SK-MEL-5 (cell line): Measurements from ENCODE around the gene MCOLN1. TPM values are rescaled to one million over a fixed set of nuclear protein-coding genes. Genes with fewer than 3 reads are reported as not detected.
A peak's percentile ranks its signal among the peaks of the same experiment; 100 is the strongest.

Source experiments
- DNase-seq: peaks from one replicate; pipeline ENCODE4 v3.0.0-alpha.2; 2016; ENCODE audit warnings: low read depth, low spot score
- in situ Hi-C: cut with HindIII; loops from 2 replicates; pipeline ENCODE4 v1.10.0; 2016; ENCODE audit warnings: low sequenced_read_pairs, high pct_unique_total_duplicates, low pct_unique_long_range_greater_than_20kb
- polyA plus RNA-seq, 2 experiments: library from polyadenylated mRNA; depleted of rRNA; stranded (reverse); fragments of >200 nt; gene quantifications; 2 replicates each; pipeline ENCODE4 v1.2.3, GENCODE V29; 2015
- total RNA-seq: library from RNA; depleted of rRNA; stranded (reverse); fragments of >200 nt; shearing (Covaris generic); gene quantifications from 2 replicates; pipeline ENCODE4 v1.2.3, GENCODE V29; 2014; rRNA removed

Gene MCOLN1
- 9.5 and 10.0 TPM in 2 replicates for total RNA-seq
- 40.5 and 52.4 TPM in 2 replicates for polyA plus RNA-seq (2015; cell fraction: cytosol; rRNA removed)
- polyA plus RNA-seq (2015; cell fraction: nucleus; rRNA removed): 77.0 and 83.8 TPM in 2 replicates

DNA sequence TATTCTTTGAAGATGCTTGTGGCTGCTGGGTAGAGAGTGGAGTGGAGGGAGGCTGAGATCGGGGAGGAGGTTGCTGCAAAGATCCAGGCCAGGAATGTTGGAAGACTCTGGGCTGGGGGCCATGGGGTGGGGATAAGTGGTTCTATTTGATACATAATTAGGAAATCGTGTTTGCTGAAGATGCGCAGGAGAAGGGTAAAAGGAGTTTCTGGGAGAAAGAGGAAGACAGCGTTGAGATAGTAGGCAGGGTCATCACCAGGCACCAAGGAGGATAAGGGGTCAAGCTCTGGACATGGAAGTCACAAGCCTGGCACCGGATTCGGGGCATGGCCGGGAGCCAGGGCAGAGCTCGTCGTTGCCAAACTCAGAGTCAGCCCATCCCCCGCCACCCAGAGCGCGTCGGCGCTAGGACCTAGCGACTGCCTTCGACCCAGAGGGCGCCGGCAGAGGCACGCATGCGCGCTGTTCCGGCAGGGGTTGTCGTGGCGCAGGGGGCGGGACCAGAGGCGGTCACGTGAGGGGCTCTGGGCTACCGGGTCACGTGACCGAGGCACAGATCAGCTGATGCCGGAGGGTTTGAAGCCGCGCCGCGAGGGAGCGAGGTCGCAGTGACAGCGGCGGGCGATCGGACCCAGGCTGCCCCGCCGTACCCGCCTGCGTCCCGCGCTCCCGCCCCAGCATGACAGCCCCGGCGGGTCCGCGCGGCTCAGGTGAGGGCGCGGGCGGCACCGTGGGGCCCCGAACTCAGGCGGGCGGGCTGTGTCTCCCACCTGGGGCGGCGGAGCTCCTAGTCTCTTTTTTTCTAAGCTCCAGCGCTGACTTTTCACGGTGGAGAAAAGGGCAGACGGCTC lies at the start of gene MCOLN1:
Gene MCOLN1, plus strand, starts transcription at position 553 of the 851 bp plus-strand sequence. Its CDS starts 127 bp downstream, at position 680.
- DNase-seq: peak; percentile 95
- in situ Hi-C loops: no loop called here

DNA sequence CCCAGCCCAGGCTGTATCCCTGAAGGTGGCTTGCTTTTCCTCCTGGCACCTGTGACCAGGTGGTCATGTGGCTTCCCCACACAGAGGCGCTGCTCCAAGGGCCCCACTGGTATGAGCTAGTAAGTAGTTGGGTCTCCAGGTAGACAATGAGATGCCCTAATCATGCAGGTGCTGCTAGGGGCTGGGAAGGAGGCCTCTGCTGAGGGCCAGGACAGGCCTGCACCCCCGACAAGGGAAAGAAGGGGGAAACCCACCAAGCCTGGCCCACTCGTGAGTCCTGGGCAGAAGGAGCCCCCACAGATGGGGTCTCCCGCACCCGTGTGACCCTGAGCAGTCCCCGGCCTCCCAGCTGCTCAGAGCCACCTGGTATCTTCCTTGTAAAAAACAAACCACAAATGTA lies 46.8 kb upstream of the MCOLN1 start:
- DNase-seq: no peak
- in situ Hi-C loops: no loop called here

DNA sequence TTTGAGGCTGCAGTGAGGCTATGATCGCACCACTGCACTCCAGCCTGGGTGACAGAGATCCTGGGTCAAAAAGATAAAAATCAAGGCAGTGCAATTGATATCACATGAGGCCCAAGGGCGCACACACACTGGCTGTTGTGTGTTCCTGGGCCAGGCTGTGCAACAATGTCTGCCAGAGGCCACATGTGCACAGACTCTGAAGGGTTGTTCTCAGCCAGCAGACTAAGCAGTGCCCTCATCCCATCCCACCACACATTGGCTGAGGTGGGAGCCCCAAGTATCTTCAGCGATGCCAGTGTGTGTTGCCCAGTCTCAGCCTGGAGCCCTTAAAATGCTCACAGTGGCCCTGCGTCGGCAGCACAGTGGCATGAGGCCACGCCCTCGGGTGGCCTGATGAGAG lies 46.2 kb upstream of the MCOLN1 start:
- in situ Hi-C loops: no loop called here
- no peak for DNase-seq

DNA sequence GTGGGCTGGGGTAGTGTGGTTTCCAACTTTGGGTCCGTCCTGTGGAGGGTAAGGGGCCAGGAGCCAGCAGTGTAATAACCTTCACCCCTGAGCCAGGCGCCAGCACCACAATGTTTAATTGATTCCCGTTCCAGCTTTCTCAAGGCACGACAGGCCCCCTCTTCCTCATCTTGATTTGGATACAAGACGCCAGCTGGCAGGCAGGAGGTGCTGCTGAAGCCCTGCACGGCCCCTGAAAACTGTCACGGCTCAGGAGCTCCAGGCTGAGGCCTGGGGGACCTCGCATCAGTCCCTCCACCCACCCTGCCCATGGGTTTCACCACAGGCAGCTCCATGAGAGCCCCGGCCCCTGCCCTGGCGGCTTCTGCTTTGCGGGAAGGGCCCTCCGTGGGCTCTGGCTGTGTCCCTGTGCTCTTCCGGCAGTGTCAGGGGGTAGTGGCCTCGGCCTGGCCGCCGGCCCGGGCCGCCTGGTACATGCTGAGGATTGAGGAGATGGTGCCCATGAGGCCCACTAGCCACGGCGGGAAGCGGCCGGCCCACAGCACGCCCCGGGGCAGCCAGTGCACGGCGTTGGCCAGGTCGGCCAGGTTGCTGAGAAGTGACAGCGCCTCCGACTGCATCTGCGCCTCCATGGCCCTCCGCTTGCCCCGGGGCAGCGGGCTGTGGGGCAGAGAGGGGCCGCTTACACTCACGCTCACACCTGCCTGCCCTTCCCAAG lies 45.5 kb upstream of the MCOLN1 start:
- DNase-seq: no peak
- in situ Hi-C loops: no loop called here

DNA sequence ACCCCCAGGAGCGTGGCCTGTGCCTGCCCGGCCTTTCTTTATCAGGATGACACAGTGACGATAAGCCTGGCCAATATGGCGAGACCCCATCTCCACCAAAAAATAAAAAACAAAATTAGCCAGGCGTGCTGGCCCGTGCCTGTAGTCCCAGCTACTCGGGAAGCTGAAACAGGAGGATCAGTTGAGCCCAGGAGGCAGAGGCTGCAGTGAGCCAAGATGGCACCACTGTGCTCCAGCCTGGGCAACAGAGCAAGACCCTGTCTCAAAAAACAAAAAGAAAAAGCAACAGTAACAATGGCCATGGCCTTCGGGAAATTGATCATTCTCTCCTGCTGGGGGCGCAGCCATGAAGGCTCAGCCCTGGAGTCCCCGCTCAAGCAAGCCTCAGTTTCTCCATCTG lies 44.7 kb upstream of the MCOLN1 start:
- in situ Hi-C loops: no loop called here
- no peak for DNase-seq

DNA sequence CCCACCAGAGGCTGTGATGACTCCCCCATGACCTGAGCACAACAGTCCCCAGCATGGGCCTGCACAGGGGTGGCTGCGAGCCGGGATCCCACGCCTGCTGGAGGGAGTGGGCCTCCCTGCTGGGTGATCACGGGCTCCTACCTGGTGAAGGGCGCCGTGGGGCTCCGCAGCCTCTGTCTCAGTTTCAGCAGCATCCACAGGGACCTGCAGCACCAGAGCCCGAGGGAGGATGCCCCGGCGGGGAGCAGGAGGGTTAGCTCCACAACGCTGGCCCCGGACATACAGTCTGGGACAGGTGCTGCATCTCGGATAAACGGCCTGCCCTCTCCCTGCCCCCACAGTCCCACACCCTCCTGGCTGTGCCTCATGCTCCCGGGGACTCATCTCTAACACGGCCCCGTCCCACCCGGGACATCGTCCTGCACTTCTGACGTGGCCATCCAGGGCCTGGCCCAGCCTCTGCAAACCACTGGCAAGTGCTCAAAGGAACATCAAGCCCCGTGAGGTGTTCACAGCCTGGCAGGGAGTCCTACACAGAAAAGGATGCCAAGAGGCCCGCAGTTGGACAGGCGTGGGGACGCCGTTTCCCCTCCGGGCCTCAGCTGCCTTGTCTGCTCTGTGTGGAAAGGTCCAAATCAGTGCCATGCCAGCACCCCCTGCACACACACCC lies 44.1 kb upstream of the MCOLN1 start:
- DNase-seq: no peak
- in situ Hi-C loops: no loop called here

DNA sequence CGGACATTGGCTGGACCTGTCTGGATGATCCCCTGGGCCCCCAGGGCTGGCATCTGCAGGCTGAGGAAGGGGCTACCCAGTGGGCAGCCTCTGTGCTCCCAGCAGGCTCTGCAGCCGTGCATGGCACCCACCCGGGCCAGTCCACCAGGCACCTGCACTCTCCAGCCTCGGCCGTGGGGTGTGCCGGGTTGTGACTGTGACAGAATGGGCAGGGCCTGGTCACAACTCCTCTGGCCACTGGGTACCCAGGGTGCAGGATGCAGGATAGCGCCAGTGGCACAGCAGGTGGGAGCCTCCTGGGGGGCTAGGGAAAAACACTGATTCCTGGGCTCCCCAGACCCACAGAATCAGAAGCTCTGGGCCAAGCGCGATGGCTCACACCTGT lies 43.6 kb upstream of the MCOLN1 start:
- in situ Hi-C loops: no loop called here
- no peak for DNase-seq

DNA sequence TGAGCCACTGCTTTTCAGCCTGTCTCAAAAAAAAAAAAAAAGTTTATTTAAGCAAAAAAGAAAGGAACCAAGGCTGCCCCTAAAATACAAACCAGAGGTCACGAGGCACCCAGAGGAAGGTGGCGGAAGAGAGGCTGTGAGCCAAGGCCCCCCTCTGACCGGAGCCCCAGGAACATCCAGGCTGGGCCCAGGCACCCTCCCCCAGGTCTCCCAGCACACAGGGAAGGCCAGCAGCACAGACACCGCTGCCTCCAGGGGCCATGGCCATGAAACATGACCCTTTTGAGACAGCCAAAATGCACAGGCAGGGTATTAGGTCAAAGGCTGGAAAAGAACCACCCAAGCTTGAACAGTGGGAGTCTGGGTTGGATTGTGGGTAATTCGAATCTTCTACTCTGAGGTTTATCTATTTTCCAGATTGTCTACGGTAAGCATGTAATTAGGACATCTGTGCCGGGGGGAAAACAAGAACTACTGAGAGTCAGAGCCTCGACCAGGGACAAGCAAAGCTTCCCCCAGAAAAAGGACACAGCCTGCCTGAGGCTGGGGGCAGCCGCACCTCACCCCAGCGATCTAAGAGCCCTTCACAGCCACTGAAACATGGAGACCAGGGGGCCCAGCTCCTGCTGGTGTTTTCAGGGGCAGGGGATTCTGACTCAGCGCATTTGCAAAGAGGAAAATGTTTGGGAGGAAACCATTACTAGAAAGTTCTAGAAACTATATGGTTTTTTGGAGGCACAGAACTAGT lies 42.0 kb upstream of the MCOLN1 start:
- in situ Hi-C loops: no loop called here
- DNase-seq: no peak

DNA sequence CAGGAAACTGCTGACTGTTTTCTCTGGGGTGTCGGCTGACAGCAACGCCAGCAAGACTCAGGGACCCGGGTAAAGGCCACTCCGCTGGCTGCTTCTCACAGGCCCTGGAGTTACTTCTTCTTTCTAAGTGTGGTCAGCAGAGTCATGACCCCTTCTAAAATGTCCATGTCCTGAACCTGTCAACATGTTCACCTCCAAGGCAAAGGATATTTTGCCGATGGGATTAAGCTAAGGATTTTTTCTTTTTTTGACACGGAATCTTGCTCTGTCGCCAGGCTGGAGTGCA lies 41.5 kb upstream of the MCOLN1 start:
- DNase-seq: no peak

DNA sequence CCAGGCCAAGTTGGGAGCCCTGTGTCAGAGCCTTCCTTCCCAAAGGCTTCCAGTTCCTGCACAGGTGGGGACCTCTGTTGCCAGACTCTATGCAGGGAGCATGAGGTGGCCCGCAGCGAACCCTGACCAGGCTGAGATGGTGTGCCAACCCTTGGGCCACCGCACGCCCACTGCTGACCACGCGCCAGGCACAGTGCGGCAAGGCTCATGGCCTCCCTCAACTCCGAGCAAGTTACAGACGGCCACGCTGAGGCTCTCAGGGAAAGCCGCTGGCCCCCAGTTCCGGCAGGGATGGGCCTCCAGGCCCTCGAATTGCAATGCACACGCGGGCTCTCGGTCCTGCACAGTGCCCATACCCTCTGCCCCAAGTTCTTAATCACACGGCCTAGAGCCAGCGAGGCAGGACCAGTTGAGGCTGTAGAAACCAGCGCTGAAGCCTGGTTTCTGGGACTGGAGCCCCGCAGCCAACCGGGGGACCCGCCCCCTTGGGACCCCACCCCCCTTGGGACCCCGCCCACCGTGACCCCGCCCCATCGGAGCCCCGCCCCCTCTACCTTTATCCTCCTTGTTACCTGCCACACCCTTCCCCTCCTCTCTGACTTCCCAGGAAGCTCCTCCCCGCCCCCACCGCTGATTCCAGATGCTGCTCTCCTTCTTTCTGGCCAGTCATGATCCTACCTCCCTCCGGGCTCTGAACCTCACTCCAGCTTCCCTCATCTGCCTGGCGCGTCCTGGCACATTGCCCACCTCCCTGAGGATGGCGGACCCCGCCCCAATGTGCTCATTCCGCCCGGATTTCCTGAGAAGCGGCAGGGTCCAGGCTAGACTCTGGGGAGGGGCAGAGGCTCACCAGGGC lies 39.6 kb upstream of the MCOLN1 start:
- no peak for DNase-seq
- in situ Hi-C loops: no loop called here

More for the DNA sequence above, 41.5 kb upstream of the MCOLN1 start:
- in situ Hi-C loops: no loop called here

DNA sequence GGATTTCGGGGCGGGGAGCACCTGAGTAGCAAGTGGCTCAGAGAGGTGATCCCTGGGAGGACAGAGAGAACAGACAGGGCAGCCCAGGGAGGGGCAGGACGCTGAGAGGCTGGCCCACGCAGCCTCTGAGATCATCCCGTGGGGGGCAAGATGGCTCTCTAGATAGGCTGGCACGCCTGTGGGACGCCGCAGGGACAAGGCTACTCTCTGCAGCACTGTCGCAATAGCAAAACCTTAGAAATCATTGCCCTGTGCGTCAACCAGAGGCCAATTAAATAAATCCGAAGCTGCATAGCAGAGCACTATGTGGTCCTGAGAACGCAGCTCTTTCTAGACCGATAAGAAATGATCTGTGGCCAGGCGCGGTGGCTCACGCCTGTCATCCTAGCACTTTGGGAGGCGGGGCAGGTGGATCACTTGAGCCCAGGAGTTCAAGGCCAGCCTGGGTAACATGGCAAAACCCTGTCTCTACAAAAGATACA lies 38.7 kb upstream of the MCOLN1 start:
- DNase-seq: no peak
- in situ Hi-C loops: no loop called here

DNA sequence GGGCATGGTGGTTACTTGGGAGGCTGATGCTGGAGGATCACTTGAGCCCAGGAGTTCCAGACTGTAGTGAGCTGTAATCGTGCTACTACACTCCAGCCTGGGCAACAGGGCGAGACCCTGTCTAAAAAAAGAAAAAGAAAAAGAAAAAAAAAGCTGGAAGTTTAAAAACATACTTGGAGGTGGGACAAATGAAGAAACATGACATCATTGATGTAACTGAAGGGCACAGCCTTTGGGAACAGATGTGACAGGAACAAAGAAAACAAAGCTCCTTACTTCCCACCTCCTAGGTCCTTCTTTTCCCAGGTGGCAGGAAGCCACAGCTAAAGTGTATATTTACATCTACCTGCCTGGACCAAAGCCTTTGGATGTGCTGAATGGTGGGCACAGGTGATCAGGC lies 35.5 kb upstream of the MCOLN1 start:
- DNase-seq: no peak
- in situ Hi-C loops: no loop called here

DNA sequence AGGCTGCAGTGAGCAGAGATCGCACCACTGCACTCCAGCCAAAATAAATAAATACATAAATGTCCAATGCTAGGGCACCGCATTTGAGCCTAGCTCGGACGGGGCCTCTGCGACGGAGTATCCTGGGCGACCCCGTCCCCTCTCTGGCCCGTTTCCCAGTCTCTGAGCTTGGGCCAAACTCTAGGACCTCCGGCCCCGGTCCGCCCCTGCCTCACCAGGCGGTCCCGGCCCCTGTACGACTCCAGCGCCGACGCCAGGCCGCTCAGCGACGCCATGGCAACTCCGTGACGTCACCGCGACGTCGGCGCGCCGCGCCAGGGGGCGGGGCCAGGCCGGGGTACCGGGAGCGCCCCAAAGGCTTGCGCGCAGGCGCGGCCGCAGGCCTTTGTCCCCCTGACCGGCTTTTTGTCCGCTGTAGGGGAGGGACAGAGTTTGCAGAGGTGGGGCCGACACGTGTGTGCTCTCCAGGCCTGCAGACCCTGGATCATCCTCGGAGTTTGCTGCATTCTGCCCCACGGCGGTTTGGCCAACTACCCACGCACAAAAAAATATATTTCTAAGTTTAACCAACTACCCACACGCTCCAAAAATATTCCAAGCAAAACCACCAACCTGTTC lies 33.6 kb upstream of the MCOLN1 start, which contains the start of gene PEX11G:
Gene PEX11G, minus strand, starts transcription at position 300 of the 618 bp plus-strand sequence. Its CDS starts 25 bp downstream, at position 275.
- in situ Hi-C loops: no loop called here
- DNase-seq: peak; percentile 81

DNA sequence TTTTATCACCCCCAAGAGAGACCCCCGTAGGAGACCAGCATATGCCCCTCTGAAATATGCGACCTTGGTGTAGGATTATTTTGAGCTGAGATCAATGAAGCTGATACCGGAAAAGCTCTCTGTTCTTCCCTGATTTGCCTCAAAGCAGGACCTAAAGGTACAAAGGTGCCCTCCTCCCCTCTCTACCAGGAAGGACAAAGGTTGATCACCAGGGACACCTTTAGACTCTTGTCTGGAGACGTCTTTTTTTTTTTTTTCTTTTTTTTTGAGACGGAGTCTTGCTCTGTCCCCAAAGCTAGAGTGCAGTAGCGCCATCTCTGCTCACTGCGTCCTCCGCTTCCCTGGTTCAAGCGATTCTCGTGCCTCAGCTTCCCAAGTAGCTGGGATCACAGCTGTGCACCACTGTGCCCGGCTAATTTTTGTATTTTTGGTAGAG lies 32.8 kb upstream of the MCOLN1 start:
- no peak for DNase-seq
- in situ Hi-C loops: no loop called here

DNA sequence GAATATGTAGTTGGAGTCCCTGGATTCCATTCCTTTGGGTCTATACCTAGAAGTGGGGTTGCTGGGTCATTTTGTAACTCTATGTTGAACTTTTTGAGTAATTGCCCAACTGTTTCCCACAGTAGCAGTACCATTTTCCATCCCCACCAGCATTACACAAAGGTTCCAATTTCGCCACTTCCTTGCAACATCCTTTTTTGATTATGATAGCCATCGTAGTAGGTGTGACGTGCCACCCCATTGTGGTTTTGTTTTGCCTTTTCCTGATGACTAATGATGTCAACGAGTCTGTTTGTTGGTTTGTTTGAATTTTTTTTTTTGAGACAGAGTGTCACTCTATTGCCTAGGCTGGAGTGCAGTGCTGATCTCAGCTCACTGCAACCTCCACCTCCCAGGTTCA lies 30.3 kb upstream of the MCOLN1 start:
- in situ Hi-C loops: no loop called here
- no peak for DNase-seq

DNA sequence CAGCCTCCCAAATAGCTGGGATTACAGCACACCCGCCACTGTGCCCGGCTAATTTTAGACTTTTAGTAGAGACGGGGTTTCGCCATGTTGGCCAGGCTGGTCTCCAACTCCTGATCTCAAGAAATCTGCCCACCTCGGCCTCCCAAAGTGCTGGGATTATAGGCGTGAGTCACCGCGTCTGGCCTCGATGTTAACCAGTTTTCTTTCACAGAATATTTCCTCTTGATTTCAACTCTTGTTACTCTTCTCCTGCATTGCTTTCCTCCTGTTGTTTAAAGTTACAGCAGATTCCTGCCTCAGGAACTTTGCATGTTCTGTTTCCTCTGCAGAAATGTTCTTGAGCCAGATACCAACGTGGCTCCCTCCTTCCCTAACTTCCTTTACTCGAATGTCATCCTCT lies 29.9 kb upstream of the MCOLN1 start:
- in situ Hi-C loops: no loop called here
- no peak for DNase-seq
